Choroid plexus epithelial cell (primary cell): Measurements from ENCODE around the gene CCDC73.

ENCODE experiments used
- DNase-seq: peaks from one replicate; pipeline ENCODE4 v3.0.0-alpha.2; 2010; ENCODE audit warnings: low read depth
- H3K4me3 ChIP-seq: 2 replicates; pipeline ENCODE4 v1.5.1; 2011; ENCODE audit warnings: low read depth, mild to moderate bottlenecking, control low read depth, low read length, moderate library complexity
- TF ChIP-seq, protein P1 (sequence below): conservative IDR thresholded peaks from 2 replicates; pipeline ENCODE4 v1.5.1; 2011; ENCODE audit warnings: low read depth, mild to moderate bottlenecking, control low read depth, inconsistent platforms, low read length, moderate library complexity

The CCDC73 gene

DNA sequence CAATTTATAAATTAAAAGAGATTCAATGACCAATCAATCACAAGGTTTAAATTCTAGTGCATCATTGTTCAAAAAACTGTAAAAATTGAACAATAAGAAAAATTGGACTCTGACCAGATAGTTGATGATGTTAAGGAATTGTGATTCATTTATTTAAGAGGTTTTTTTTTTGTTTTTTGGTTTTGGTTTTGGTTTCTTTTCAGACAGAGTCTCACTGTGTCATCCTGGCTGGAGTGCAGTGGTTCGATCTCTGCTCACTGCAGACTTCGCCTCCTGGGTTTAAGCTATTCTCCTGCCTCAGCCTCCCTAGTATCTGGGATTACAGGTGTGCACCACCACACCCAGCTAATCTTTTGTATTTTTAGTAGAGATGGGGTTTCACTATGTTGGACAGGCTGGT, 227.9 kb downstream of the CCDC73 start:
- TF ChIP-seq, protein P1, sequence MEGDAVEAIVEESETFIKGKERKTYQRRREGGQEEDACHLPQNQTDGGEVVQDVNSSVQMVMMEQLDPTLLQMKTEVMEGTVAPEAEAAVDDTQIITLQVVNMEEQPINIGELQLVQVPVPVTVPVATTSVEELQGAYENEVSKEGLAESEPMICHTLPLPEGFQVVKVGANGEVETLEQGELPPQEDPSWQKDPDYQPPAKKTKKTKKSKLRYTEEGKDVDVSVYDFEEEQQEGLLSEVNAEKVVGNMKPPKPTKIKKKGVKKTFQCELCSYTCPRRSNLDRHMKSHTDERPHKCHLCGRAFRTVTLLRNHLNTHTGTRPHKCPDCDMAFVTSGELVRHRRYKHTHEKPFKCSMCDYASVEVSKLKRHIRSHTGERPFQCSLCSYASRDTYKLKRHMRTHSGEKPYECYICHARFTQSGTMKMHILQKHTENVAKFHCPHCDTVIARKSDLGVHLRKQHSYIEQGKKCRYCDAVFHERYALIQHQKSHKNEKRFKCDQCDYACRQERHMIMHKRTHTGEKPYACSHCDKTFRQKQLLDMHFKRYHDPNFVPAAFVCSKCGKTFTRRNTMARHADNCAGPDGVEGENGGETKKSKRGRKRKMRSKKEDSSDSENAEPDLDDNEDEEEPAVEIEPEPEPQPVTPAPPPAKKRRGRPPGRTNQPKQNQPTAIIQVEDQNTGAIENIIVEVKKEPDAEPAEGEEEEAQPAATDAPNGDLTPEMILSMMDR, result no peak
- no peak overlapping the region for H3K4me3 ChIP-seq
- DNase-seq, result peak; percentile 18

DNA sequence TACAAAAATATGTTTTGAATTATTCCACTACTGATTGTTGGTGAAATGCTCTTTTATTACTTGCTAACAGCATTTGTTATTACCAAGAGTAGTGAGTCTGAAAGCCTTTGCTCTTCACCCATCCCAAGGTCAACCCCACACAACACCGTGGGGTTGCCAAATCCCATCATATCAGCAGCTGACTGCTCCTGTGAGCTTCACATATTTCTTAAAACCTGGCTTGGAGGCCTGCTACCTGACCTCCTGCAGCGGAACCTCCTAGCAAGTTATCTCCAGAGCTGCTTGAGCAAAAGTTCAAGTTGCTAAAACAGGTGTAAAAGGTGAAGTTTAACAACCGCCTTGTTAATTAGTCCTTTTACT, 230.9 kb downstream of the CCDC73 start:
- DNase-seq, result no peak
- TF ChIP-seq, protein P1, result no peak
- H3K4me3 ChIP-seq, result no peak overlapping the region

DNA sequence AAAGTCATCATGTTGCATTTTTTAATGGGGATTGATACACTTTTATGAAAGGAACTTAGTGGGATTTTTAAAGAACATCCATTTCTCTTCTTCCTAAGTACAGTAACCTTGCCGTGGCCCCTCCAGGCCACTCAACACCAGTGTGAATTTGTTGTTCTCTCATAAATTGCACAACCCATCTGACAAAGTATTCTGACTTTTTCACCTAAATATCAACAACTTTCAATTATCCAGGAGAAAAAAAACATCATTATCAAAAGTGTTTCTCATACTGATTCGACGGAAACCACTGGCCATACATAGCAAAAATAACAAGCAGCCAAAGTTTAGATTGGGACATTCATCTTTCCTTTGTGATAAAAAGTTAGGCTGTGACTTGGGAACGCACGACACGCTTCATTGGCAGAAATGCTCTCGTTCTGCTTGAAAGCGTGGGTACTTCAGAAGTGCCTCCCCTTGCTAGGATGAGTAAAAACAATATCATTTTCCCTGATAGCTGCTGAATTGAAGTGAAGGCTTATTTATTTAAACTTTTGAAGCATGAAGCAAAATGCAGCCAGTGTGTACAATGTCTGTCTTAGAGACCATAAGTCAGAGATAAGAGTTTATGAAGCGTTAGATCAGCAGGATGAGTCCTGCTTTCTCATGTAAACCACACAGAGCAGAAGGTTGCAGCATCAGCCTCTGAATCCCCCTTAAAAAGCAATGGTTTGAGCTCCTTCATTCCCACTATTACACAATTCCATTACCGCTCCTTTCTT, 231.4 kb downstream of the CCDC73 start:
- TF ChIP-seq, protein P1, result no peak
- H3K4me3 ChIP-seq, result no peak overlapping the region
- peak; percentile 35 for DNase-seq

GRCh38 chr11:32561835-32562234, 232.6 kb downstream of the CCDC73 start:
- no peak overlapping the region for H3K4me3 ChIP-seq
- TF ChIP-seq, protein P1, result no peak
- no peak for DNase-seq

DNA sequence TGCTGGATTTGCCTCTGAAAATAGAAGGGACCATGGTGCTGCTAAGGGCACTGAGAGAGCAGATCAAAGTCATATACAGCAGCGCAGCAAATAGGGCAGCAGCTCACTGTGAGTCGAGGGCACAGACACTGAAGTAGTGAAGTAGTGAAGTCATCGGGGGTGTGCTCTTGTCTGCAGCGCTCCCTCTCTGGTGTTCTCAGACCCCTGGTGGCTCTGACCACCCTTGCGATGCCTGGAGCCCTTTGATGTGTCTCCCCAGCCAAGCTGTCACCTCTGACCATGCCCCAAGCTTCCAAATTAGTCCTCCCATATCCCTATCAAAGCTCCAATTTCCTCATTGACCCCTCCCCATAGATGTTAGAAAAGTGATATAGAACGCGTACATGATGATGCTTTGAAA, 238.6 kb downstream of the CCDC73 start:
- no peak for DNase-seq
- TF ChIP-seq, protein P1, result no peak
- H3K4me3 ChIP-seq, result no peak overlapping the region

GRCh38 chr11:32555091-32555490, 239.4 kb downstream of the CCDC73 start:
- TF ChIP-seq, protein P1, result no peak
- no peak for DNase-seq
- H3K4me3 ChIP-seq, result no peak overlapping the region
